HepG2 (cell line): ENCODE data around the gene ITSN2. TPM values are rescaled to one million over a fixed set of nuclear protein-coding genes. Genes with fewer than 3 reads are reported as not detected.
A peak's percentile ranks its signal among the peaks of the same experiment; 100 is the strongest.

Experiments
- ATAC-seq: fragments of 200-7000 bp; cut with Tn5 transposase; 3 replicates; pipeline ENCODE4 v1.9.1; 2020; ENCODE audit warnings: mild to moderate bottlenecking, moderate library complexity
- BruUV-seq: library from RNA; stranded (reverse); fragments of 400-500 nt; replicated peaks from 2 replicates; lab custom pipeline; 2021; lab: Mats Ljungman, UMichigan
- CTCF ChIA-PET: fragments of 300-600 bp; formaldehyde crosslinking; extraction: SDS; loops from one replicate; lab custom pipeline; 2021; ENCODE audit warnings: low total read pairs, inconsistent platforms, low intra/inter-chr PET ratio; lab: Yijun Ruan, JAX
- POLR2A ChIA-PET: fragments of 350-600 bp; sonication (Branson Sonifier 250); formaldehyde crosslinking; loops from one replicate; lab custom pipeline; 2020; ENCODE audit warnings: antibody characterized with exemption, inconsistent platforms; lab: Yijun Ruan, JAX
- DNase-seq: peaks from one replicate; pipeline ENCODE4 v3.0.0-alpha.2; 2015; ENCODE audit warnings: low spot score
- FAIRE-seq: peaks from 3 replicates; lab custom pipeline; 2011; peaks lifted over from hg19 to GRCh38; lab: Jason Lieb, UNC
- H2AFZ ChIP-seq: one replicate; pipeline ENCODE4 v1.6.1; 2011; ENCODE audit warnings: low read length, inconsistent platforms
- H3K27ac ChIP-seq: fragments of 300-600 bp; 3 replicates; pipeline ENCODE4 v1.8.0; 2011; ENCODE audit warnings: mixed run types, mild to moderate bottlenecking, mixed read lengths, low read length, inconsistent platforms; ENCODE audit not compliant: insufficient read depth; ENCODE audit errors: extremely low read length
- H3K27me3 ChIP-seq, 2 experiments: fragments of 200-600 bp in 1 of 2; 2 replicates in 1 of 2; 3 replicates in 1 of 2; pipeline versions ENCODE4 v1.6.0 to v1.8.0; 2011; ENCODE audit warnings: low read length in 2 of 2, mild to moderate bottlenecking in 2 of 2, moderate library complexity in 2 of 2, inconsistent platforms in 1 of 2; ENCODE audit not compliant: insufficient read depth in 2 of 2, control insufficient read depth in 1 of 2
- H3K36me3 ChIP-seq, 2 experiments: fragments of 200-600 bp in 1 of 2; replicated peaks in 1 of 2; 2 replicates in 1 of 2; 3 replicates in 1 of 2; pipeline versions ENCODE4 v1.5.1 to v1.8.0; 2011; ENCODE audit warnings: low read length in 2 of 2, inconsistent platforms in 1 of 2; ENCODE audit not compliant: insufficient read depth in 2 of 2, control insufficient read depth in 1 of 2
- H3K4me1 ChIP-seq: 2 replicates; pipeline ENCODE4 v1.5.1; 2012; ENCODE audit warnings: low read length, inconsistent platforms; ENCODE audit not compliant: insufficient read depth
- H3K4me2 ChIP-seq: 2 replicates; pipeline ENCODE4 v1.6.0; 2011; ENCODE audit warnings: low read depth, low read length, inconsistent platforms
- H3K4me3 ChIP-seq, 3 experiments: fragments of 200-600 bp in 1 of 3; sonication (generic), shearing (Covaris generic) in 1 of 3; replicated peaks in 1 of 3; 2 replicates each; pipeline ENCODE4 v1.5.1; 2011 to 2016; ENCODE audit warnings: low read length in 3 of 3, inconsistent platforms in 2 of 3, low read depth in 2 of 3, mild to moderate bottlenecking in 2 of 3, control low read depth in 1 of 3, mixed read lengths in 1 of 3; ENCODE audit not compliant: insufficient read depth in 1 of 3
- H3K79me2 ChIP-seq: one replicate; pipeline ENCODE4 v1.6.1; 2011; ENCODE audit warnings: low read length, inconsistent platforms; ENCODE audit not compliant: insufficient read depth
- H3K9ac ChIP-seq: 2 replicates; pipeline ENCODE4 v1.6.0; 2011; ENCODE audit warnings: mild to moderate bottlenecking, low read depth, low read length, inconsistent platforms; ENCODE audit not compliant: insufficient read depth
- H3K9me3 ChIP-seq: 2 replicates; pipeline ENCODE4 v1.5.1; 2012; ENCODE audit warnings: mild to moderate bottlenecking, low read length
- H4K20me1 ChIP-seq: 2 replicates; pipeline ENCODE4 v1.6.0; 2011; ENCODE audit warnings: inconsistent platforms, mild to moderate bottlenecking, low read length, moderate library complexity; ENCODE audit not compliant: insufficient read depth
- ATF7 ChIP-seq, 2 experiments: fragments of 450-650 bp in 1 of 2; sonication (generic) in 1 of 2; formaldehyde crosslinking in 1 of 2; IDR thresholded peaks; 2 replicates each; pipeline versions ENCODE4 v1.4.0 to v1.6.1; 2016 to 2020; ENCODE audit warnings: antibody characterized with exemption in 1 of 2, mild to moderate bottlenecking in 1 of 2, missing genetic modification reagents in 1 of 2
- CEBPB ChIP-seq: IDR thresholded peaks from 2 replicates; pipeline ENCODE4 v1.6.1; 2011; ENCODE audit warnings: low read depth, low read length, improper control_type of control experiment, borderline replicate concordance
- CEBPG ChIP-seq: IDR thresholded peaks from 2 replicates; pipeline ENCODE4 v1.6.1; 2016
- EED ChIP-seq: sonication (generic); formaldehyde crosslinking; IDR thresholded peaks from 2 replicates; pipeline ENCODE4 v1.5.0; 2020; ENCODE audit warnings: mild to moderate bottlenecking, missing genetic modification reagents
- FOXJ3 ChIP-seq: sonication (generic); formaldehyde crosslinking; IDR thresholded peaks from 2 replicates; pipeline ENCODE4 v1.4.0; 2020; ENCODE audit warnings: missing genetic modification reagents, mild to moderate bottlenecking, borderline replicate concordance
- HDAC6 ChIP-seq: fragments of 200-600 bp; sonication (generic); IDR thresholded peaks from 2 replicates; pipeline ENCODE4 v1.7.0; 2017; ENCODE audit warnings: mild to moderate bottlenecking, antibody characterized with exemption, low read length, low read depth
- HNRNPUL1 ChIP-seq: fragments of 200-400 bp; formaldehyde crosslinking; IDR thresholded peaks from 2 replicates; pipeline ENCODE4 v1.6.1; 2017; ENCODE audit warnings: low read depth, mild to moderate bottlenecking, low read length, moderate library complexity
- IKZF1 ChIP-seq: fragments of 450-650 bp; IDR thresholded peaks from 2 replicates; pipeline ENCODE4 v1.7.1; 2016
- JUNB ChIP-seq: sonication (generic); formaldehyde crosslinking; IDR thresholded peaks from 2 replicates; pipeline ENCODE4 v1.8.0; 2022; ENCODE audit warnings: missing genetic modification reagents, mild to moderate bottlenecking, borderline replicate concordance
- KLF13 ChIP-seq: sonication (generic); formaldehyde crosslinking; IDR thresholded peaks from 2 replicates; pipeline ENCODE4 v1.4.0; 2020; ENCODE audit warnings: mild to moderate bottlenecking, missing genetic modification reagents
- KLF6 ChIP-seq: IDR thresholded peaks from 2 replicates; pipeline ENCODE4 v1.8.0; 2016; ENCODE audit warnings: missing biosample characterization, missing genetic modification reagents
- SAFB2 ChIP-seq: sonication (generic); formaldehyde crosslinking; IDR thresholded peaks from 2 replicates; pipeline ENCODE4 v1.5.1; 2020; ENCODE audit warnings: missing genetic modification reagents, low read depth, mild to moderate bottlenecking, borderline replicate concordance
- SALL1 ChIP-seq: sonication (generic); formaldehyde crosslinking; IDR thresholded peaks from 2 replicates; pipeline ENCODE4 v1.8.0; 2022; ENCODE audit warnings: mild to moderate bottlenecking, missing genetic modification reagents
- ZNF121 ChIP-seq: sonication (generic); formaldehyde crosslinking; IDR thresholded peaks from 2 replicates; pipeline ENCODE4 v1.5.0; 2020; ENCODE audit warnings: mild to moderate bottlenecking, missing genetic modification reagents
- ZNF20 ChIP-seq: sonication (generic); formaldehyde crosslinking; IDR thresholded peaks from 2 replicates; pipeline ENCODE4 v1.4.0; 2020; ENCODE audit warnings: mild to moderate bottlenecking, moderate library complexity, missing genetic modification reagents
- ZNF232 ChIP-seq: sonication (generic); formaldehyde crosslinking; IDR thresholded peaks from 2 replicates; pipeline ENCODE4 v1.4.0; 2020; ENCODE audit warnings: missing genetic modification reagents, borderline replicate concordance
- ZNF468 ChIP-seq: sonication (generic); formaldehyde crosslinking; IDR thresholded peaks from 2 replicates; pipeline ENCODE4 v1.8.0; 2022; ENCODE audit warnings: mild to moderate bottlenecking, moderate library complexity, missing genetic modification reagents
- WGBS: methylation state at CpG from one replicate; pipeline ENCODE4 v1.1.6; 2017; ENCODE audit warnings: low lambda C conversion rate; 5-methylcytosine and 5-hydroxymethylcytosine counted together
- in situ Hi-C: cut with HindIII; loops from 2 replicates; pipeline ENCODE4 v1.10.0; 2017; ENCODE audit warnings: low pct_unique_long_range_greater_than_20kb; ENCODE audit not compliant: extremely low pct_ligation_motif_present
- intact Hi-C: fragments of 100-400 bp; cut with micrococcal nuclease; formaldehyde crosslinking; loops from one replicate; pipeline ENCODE4 v1.10.0; 2022; ENCODE audit not compliant: unreplicated experiment
- polyA plus RNA-seq, 8 experiments: library from polyadenylated mRNA; depleted of rRNA in 3 of 8; stranded (reverse) in 7 of 8; unstranded in 1 of 8; fragments of >200 nt; fragmentation: Illumina TruSeq in 4 of 8; extraction: Trizol in 4 of 8; gene quantifications; 2 replicates each; pipeline versions ENCODE4 v1.2.1 to v1.2.3, GENCODE V29; 2011 to 2016; ENCODE audit warnings: low read depth in 4 of 8, missing spikeins in 1 of 8, mixed read lengths in 1 of 8; ENCODE audit not compliant: insufficient read depth in 1 of 8
- total RNA-seq, 5 experiments: library from RNA; depleted of rRNA; stranded (reverse); fragments of >200 nt; fragmentation: Illumina TruSeq; extraction: Trizol; gene quantifications; 2 replicates each; pipeline ENCODE4 v1.2.3, GENCODE V29; 2016; ENCODE audit warnings: low read depth in 1 of 5
- TF ChIP-seq, protein P1 (sequence below): IDR thresholded peaks from 2 replicates; pipeline ENCODE4 v1.6.1; 2016; ENCODE audit warnings: missing biosample characterization, missing genetic modification reagents, low read depth
- TF ChIP-seq, protein P2 (sequence below): sonication (generic); formaldehyde crosslinking; IDR thresholded peaks from 2 replicates; pipeline ENCODE4 v1.8.1; 2023; ENCODE audit warnings: missing genetic modification reagents, mild to moderate bottlenecking, borderline replicate concordance
- TF ChIP-seq, protein P3 (sequence below): sonication (generic); formaldehyde crosslinking; IDR thresholded peaks from 2 replicates; pipeline ENCODE4 v1.5.0; 2020; ENCODE audit warnings: mild to moderate bottlenecking, low read depth, missing genetic modification reagents, borderline replicate concordance
- TF ChIP-seq, protein P4 (sequence below): sonication (generic); formaldehyde crosslinking; IDR thresholded peaks from 2 replicates; pipeline ENCODE4 v1.4.0; 2020; ENCODE audit warnings: mild to moderate bottlenecking, missing genetic modification reagents

Gene ITSN2
- total and polyA plus RNA-seq, 2 of the 13 experiments (the other 11 are each of a cell fraction or from before 2014, with no cell fraction given) = 26.0 to 26.6 TPM

DNA sequence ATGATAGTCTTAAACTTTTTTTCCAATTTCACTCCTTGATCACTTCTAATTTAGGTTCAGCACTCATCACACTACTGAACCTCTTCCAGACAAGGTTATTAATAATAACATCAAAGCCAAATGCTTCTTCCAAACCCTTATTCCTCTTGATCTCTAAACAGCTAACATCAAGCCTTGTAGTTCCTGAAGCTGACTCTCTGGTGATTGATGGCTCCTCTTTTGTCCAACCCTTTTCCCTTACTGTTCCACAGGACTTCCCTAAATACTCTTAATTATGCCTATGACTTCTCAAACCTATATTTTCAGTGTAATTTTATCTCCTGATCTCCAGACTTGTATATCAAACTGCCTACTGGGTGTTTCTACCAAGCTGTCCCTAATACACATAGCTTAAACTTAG lies 101.6 kb downstream of the ITSN2 start (continued):
- TF ChIP-seq, protein P1, sequence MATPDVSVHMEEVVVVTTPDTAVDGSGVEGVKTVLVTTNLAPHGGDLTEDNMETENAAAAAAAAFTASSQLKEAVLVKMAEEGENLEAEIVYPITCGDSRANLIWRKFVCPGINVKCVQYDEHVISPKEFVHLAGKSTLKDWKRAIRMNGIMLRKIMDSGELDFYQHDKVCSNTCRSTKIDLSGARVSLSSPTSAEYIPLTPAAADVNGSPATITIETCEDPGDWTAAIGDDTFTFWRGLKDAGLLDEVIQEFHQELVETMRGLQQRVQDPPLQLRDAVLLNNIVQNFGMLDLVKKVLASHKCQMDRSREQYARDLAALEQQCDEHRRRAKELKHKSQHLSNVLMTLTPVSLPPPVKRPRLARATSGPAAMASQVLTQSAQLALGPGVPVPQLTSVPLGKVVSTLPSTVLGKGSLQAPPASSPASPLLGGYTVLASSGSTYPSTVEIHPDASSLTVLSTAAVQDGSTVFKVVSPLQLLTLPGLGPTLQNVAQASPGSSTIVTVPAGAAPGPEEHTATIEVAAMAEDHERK (CRISPR knock-in tag) = no peak
- TF ChIP-seq HDAC6 (no peak), SAFB2 (no peak), ATF7 (IDR thresholded peaks at IDR 0.05) (no peak), ATF7 (CRISPR knock-in tag; IDR thresholded peaks at IDR 0.05) (no peak)
- TF ChIP-seq, all 625 proteins: peak for 0

DNA sequence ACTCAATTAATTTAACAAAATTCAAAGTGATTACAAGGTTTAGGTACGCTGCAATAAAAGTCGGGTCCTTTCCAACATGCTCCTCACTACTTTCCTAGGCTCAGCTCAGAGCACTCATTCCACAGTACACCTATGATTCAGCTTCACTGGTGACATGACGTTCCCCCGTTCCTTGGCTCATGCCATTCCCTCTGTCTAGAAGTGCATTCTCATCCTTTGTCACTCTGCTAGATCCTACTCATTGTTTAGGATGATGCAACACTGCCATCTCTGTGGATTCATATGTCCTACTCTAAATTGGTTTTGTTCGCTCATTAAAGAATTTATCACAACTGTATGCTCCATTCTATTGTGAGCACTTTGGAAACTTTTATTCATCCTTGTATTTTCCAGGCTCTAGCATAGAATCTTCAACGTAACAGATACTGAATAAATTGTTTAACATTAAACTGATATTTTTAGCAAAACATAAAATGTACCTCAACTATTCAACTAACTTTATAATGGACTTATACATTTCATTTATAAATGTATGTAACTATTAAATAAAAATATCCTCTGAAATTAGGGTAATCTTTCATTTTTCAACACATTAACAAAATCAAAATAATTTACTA lies 106.9 kb downstream of the ITSN2 start:
- no peaks in the 10 kb centered on the region for H4K20me1 ChIP-seq
- H2AFZ ChIP-seq = no peak overlapping the region
- H3K36me3 ChIP-seq = peaks cover 1 to 14% of the 10 kb centered on the region in 2 experiments; a peak in 3 of 5 replicates
- H3K9me3 ChIP-seq = no peaks in the 10 kb centered on the region
- FAIRE-seq (no peak), ATAC-seq (no peak), DNase-seq (no peak)
- in situ Hi-C loops (no loop called here), intact Hi-C loops (no loop called here)
- H3K27me3 ChIP-seq = no peaks in the 10 kb centered on the region
- H3K79me2 ChIP-seq = no peaks in the 10 kb centered on the region
- 98% methylated on average over 6 of the region's 6 CpGs for WGBS
- H3K4me3 ChIP-seq = no peak overlapping the region
- H3K27ac ChIP-seq = no peak overlapping the region
- POLR2A ChIA-PET = no interaction called here
- H3K9ac ChIP-seq = no peak overlapping the region
- no TSS peak for BruUV-seq
- H3K4me1 ChIP-seq = no peaks in the 10 kb centered on the region
- CTCF ChIA-PET = no interaction called here
- no peak overlapping the region for H3K4me2 ChIP-seq
- no peak for TF ChIP-seq FOXJ3 (CRISPR knock-in tag)
- TF ChIP-seq ZNF121 = no peak
- no peak for TF ChIP-seq ZNF232 (CRISPR knock-in tag)
- 0 out of 2 replicates have a peak, but pooled peaks have one; percentile 16 for TF ChIP-seq ATF7 (IDR thresholded peaks at IDR 0.05)
- TF ChIP-seq ATF7 (CRISPR knock-in tag; IDR thresholded peaks at IDR 0.05) = no peak
- no peak for TF ChIP-seq JUNB (CRISPR knock-in tag)
- no peak for TF ChIP-seq EED (CRISPR knock-in tag)
- TF ChIP-seq, protein P2, sequence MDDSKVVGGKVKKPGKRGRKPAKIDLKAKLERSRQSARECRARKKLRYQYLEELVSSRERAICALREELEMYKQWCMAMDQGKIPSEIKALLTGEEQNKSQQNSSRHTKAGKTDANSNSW = no peak
- no peak for TF ChIP-seq ZNF20 (CRISPR knock-in tag)
- TF ChIP-seq KLF13 (CRISPR knock-in tag) = no peak
- TF ChIP-seq CEBPB = peak; percentile 63; the same call in 1 of the 2 replicates
- no peak for TF ChIP-seq IKZF1
- no peak for TF ChIP-seq HNRNPUL1
- TF ChIP-seq KLF6 (CRISPR knock-in tag) = no peak
- TF ChIP-seq, protein P3, sequence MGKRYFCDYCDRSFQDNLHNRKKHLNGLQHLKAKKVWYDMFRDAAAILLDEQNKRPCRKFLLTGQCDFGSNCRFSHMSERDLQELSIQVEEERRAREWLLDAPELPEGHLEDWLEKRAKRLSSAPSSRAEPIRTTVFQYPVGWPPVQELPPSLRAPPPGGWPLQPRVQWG (CRISPR knock-in tag) = no peak
- TF ChIP-seq CEBPG = peak; percentile 46; the same call in 1 of the 2 replicates
- no peak for TF ChIP-seq SALL1 (CRISPR knock-in tag)
- no peak for TF ChIP-seq ZNF468
- TF ChIP-seq, protein P4, sequence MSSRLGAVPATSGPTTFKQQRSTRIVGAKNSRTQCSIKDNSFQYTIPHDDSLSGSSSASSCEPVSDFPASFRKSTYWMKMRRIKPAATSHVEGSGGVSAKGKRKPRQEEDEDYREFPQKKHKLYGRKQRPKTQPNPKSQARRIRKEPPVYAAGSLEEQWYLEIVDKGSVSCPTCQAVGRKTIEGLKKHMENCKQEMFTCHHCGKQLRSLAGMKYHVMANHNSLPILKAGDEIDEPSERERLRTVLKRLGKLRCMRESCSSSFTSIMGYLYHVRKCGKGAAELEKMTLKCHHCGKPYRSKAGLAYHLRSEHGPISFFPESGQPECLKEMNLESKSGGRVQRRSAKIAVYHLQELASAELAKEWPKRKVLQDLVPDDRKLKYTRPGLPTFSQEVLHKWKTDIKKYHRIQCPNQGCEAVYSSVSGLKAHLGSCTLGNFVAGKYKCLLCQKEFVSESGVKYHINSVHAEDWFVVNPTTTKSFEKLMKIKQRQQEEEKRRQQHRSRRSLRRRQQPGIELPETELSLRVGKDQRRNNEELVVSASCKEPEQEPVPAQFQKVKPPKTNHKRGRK = no peak
